HEK293 (cell line): ENCODE data around the gene RLN3.

Experiments
- MEIS1 ChIP-seq: sonication (generic); formaldehyde crosslinking; IDR thresholded peaks from 2 replicates; pipeline ENCODE4 v1.8.1; 2022; ENCODE audit warnings: missing genetic modification reagents, mild to moderate bottlenecking, borderline replicate concordance
- REST ChIP-seq: fragments of 450-650 bp; formaldehyde crosslinking; IDR thresholded peaks from 2 replicates; pipeline ENCODE4 v1.5.1; 2016; ENCODE audit warnings: missing biosample characterization, missing genetic modification characterization
- SETDB1 ChIP-seq: IDR thresholded peaks from one replicate; pipeline ENCODE4 v1.6.1; 2017; ENCODE audit warnings: mild to moderate bottlenecking, low read length, moderate library complexity, mixed read lengths; ENCODE audit not compliant: insufficient read length
- ZNF398 ChIP-seq: fragments of 450-650 bp; formaldehyde crosslinking; IDR thresholded peaks from 2 replicates; pipeline ENCODE4 v1.5.1; 2017; ENCODE audit warnings: missing biosample characterization, missing genetic modification characterization
- TF ChIP-seq, protein P1 (sequence below): fragments of 450-650 bp; formaldehyde crosslinking; IDR thresholded peaks from 2 replicates; pipeline ENCODE4 v1.5.1; 2016; ENCODE audit warnings: missing biosample characterization, missing genetic modification characterization

DNA sequence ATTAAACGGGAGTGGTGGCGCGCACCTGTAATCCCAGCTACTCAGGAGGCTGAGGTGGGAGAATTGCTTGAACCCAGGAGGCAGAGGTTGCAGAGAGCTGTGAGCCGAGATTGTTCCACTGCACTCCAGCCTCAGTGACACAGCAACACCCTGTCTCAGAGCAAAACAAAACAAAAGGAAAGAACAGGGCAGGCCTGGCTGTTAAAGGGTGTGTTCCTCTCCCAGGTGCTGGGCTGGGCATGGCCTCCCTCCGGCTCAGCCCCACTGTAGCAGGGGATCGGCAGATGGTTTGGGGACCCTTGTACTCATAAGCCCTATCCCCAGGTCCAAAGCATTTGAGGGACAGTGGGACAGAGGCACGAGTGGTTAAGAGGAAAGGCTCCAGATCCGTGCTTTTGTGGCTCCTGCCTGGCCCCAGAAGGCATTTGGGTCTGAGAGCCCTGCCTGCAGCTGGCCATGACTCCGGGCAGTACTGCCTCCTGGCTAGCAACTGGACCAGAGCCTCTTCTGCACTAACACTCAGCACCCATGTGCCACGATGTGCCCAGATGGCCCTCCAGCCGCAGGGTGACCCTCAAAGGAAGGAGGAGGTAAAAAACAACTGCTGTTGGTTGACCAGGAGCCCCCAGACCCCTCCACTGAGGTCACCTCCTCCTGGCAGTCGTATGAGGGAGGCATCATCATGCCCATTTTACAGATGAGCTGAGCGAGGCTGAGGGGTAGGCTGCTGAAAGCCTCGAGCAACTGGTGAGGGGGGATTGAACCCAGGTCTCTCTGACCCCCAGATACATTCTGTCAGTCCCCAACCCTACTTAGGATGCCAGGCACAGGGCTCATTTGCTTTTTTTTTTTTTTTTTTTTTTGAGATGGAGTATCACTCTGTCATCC, 31.8 kb upstream of the RLN3 start:
- TF ChIP-seq, protein P1, sequence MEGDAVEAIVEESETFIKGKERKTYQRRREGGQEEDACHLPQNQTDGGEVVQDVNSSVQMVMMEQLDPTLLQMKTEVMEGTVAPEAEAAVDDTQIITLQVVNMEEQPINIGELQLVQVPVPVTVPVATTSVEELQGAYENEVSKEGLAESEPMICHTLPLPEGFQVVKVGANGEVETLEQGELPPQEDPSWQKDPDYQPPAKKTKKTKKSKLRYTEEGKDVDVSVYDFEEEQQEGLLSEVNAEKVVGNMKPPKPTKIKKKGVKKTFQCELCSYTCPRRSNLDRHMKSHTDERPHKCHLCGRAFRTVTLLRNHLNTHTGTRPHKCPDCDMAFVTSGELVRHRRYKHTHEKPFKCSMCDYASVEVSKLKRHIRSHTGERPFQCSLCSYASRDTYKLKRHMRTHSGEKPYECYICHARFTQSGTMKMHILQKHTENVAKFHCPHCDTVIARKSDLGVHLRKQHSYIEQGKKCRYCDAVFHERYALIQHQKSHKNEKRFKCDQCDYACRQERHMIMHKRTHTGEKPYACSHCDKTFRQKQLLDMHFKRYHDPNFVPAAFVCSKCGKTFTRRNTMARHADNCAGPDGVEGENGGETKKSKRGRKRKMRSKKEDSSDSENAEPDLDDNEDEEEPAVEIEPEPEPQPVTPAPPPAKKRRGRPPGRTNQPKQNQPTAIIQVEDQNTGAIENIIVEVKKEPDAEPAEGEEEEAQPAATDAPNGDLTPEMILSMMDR (tag by site-specific recombination), result no peak
- TF ChIP-seq SETDB1 (no peak), MEIS1 (CRISPR knock-in tag) (no peak), ZNF398 (tag by site-specific recombination) (no peak), REST (tag by site-specific recombination) (no peak)
